HEK293T (cell line): Measurements from ENCODE around the gene TXNRD1.

ENCODE experiments used
- ARNT ChIP-seq: fragments of 450-650 bp; IDR thresholded peaks from 2 replicates; pipeline ENCODE4 v1.6.1; 2017; ENCODE audit warnings: mild to moderate bottlenecking
- BHLHE40 ChIP-seq: fragments of 450-650 bp; IDR thresholded peaks from 2 replicates; pipeline ENCODE4 v1.6.1; 2016; ENCODE audit warnings: mild to moderate bottlenecking, moderate library complexity, borderline replicate concordance
- CTBP1 ChIP-seq: fragments of 450-650 bp; IDR thresholded peaks from 2 replicates; pipeline ENCODE4 v1.6.1; 2016; ENCODE audit warnings: borderline replicate concordance
- ELF4 ChIP-seq: fragments of 450-650 bp; IDR thresholded peaks from 2 replicates; pipeline ENCODE4 v1.6.1; 2017; ENCODE audit warnings: antibody characterized with exemption
- FOXA1 ChIP-seq: fragments of 450-650 bp; IDR thresholded peaks from 2 replicates; pipeline ENCODE4 v1.6.1; 2016; ENCODE audit warnings: mild to moderate bottlenecking
- FOXK2 ChIP-seq: fragments of 450-650 bp; IDR thresholded peaks from 2 replicates; pipeline ENCODE4 v1.6.1; 2016; ENCODE audit warnings: mild to moderate bottlenecking
- FOXM1 ChIP-seq: fragments of 450-650 bp; IDR thresholded peaks from 2 replicates; pipeline ENCODE4 v1.6.1; 2017; ENCODE audit warnings: mild to moderate bottlenecking, borderline replicate concordance
- HDGF ChIP-seq: fragments of 450-650 bp; IDR thresholded peaks from 2 replicates; pipeline ENCODE4 v1.6.1; 2017; ENCODE audit warnings: antibody characterized with exemption, borderline replicate concordance
- NFRKB ChIP-seq: fragments of 450-650 bp; IDR thresholded peaks from 2 replicates; pipeline ENCODE4 v1.6.1; 2016; ENCODE audit warnings: mild to moderate bottlenecking, moderate library complexity
- PKNOX1 ChIP-seq: fragments of 450-650 bp; IDR thresholded peaks from 2 replicates; pipeline ENCODE4 v1.6.1; 2016
- SP1 ChIP-seq: fragments of 450-650 bp; IDR thresholded peaks from 2 replicates; pipeline ENCODE4 v1.6.1; 2017
- SUZ12 ChIP-seq: fragments of 450-650 bp; IDR thresholded peaks from 2 replicates; pipeline ENCODE4 v1.6.1; 2016; ENCODE audit warnings: mild to moderate bottlenecking
- TARDBP ChIP-seq: fragments of 450-650 bp; IDR thresholded peaks from 2 replicates; pipeline ENCODE4 v1.6.1; 2016
- ZNF384 ChIP-seq: fragments of 450-650 bp; IDR thresholded peaks from 2 replicates; pipeline ENCODE4 v1.6.1; 2016

GRCh38 chr12:104378427-104378826, 162.8 kb downstream of the TXNRD1 start:
- TF ChIP-seq HDGF, result no peak
- no peak for TF ChIP-seq CTBP1
- TF ChIP-seq BHLHE40, result no peak
- TF ChIP-seq FOXK2, result no peak
- TF ChIP-seq SUZ12, result no peak
- TF ChIP-seq FOXA1, result no peak
- TF ChIP-seq ELF4, result no peak
- TF ChIP-seq ZNF384, result no peak
- TF ChIP-seq SP1, result no peak
- TF ChIP-seq NFRKB, result no peak
- no peak for TF ChIP-seq TARDBP
- TF ChIP-seq PKNOX1, result no peak
- no peak for TF ChIP-seq FOXM1
- TF ChIP-seq ARNT, result no peak
